H1 (cell line): ENCODE measurements around the gene RASAL1.

ENCODE experiments used
- CEBPB ChIP-seq: IDR thresholded peaks from 2 replicates; pipeline ENCODE4 v1.6.1; 2012; ENCODE audit warnings: low read depth, low read length
- CHD1 ChIP-seq: IDR thresholded peaks from 2 replicates; pipeline ENCODE4 v1.6.1; 2012; ENCODE audit warnings: low read depth, low read length, improper control_type of control experiment
- CTCF ChIP-seq, 3 experiments: IDR thresholded peaks; 1 replicate in 2 of 3; 2 replicates in 1 of 3; pipeline versions ENCODE4 v1.5.1 to v1.6.1; 2011; ENCODE audit warnings: low read length in 3 of 3, mild to moderate bottlenecking in 3 of 3, inconsistent platforms in 2 of 3, low read depth in 1 of 3, moderate library complexity in 1 of 3; ENCODE audit not compliant: insufficient read depth in 1 of 3; ENCODE audit errors: control extremely low read depth in 1 of 3
- EP300 ChIP-seq, 2 experiments: IDR thresholded peaks; 1 replicate in 1 of 2; 2 replicates in 1 of 2; pipeline ENCODE4 v1.6.1; 2011 to 2012; ENCODE audit warnings: low read depth in 2 of 2, low read length in 2 of 2, mild to moderate bottlenecking in 2 of 2, borderline replicate concordance in 1 of 2, inconsistent platforms in 1 of 2, moderate library complexity in 1 of 2
- EZH2 ChIP-seq: fragments of 200-600 bp; sonication (generic); IDR thresholded peaks from 2 replicates; pipeline ENCODE4 v1.7.1; 2012; ENCODE audit warnings: low read depth, mild to moderate bottlenecking, moderate library complexity, low read length, inconsistent platforms; ENCODE audit not compliant: severe bottlenecking
- POLR2AphosphoS5 ChIP-seq: IDR thresholded peaks from 2 replicates; pipeline ENCODE4 v1.6.1; 2011; ENCODE audit warnings: low read depth, low read length
- POU5F1 ChIP-seq: IDR thresholded peaks from 2 replicates; pipeline ENCODE4 v1.6.1; 2011; ENCODE audit warnings: low read depth, mild to moderate bottlenecking, low read length, moderate library complexity
- RAD21 ChIP-seq, 2 experiments: IDR thresholded peaks in 1 of 2; conservative IDR thresholded peaks in 1 of 2; 2 replicates each; pipeline ENCODE4 v1.6.1; 2011; ENCODE audit warnings: low read depth in 2 of 2, low read length in 2 of 2, improper control_type of control experiment in 1 of 2, inconsistent platforms in 1 of 2, mild to moderate bottlenecking in 1 of 2, moderate library complexity in 1 of 2
- RXRA ChIP-seq: IDR thresholded peaks from 2 replicates; pipeline ENCODE4 v1.6.1; 2011; ENCODE audit warnings: low read depth, mild to moderate bottlenecking, low read length, moderate library complexity; ENCODE audit not compliant: insufficient read depth
- SIN3A ChIP-seq, 2 experiments: IDR thresholded peaks in 1 of 2; conservative IDR thresholded peaks in 1 of 2; 2 replicates each; pipeline ENCODE4 v1.6.1; 2011 to 2012; ENCODE audit warnings: low read length in 2 of 2, improper control_type of control experiment in 1 of 2, low read depth in 1 of 2, mild to moderate bottlenecking in 1 of 2
- YY1 ChIP-seq: IDR thresholded peaks from 2 replicates; pipeline ENCODE4 v1.6.1; 2011; ENCODE audit warnings: low read depth, mild to moderate bottlenecking, low read length

- no peak for TF ChIP-seq RAD21 (IDR thresholded peaks at IDR 0.05 in 1 of 2, conservative IDR thresholded peaks at IDR 0.05 in 1 of 2; ENCODE audit: low read depth in 2 of 2, low read length in 2 of 2)
- TF ChIP-seq YY1 = no peak
- TF ChIP-seq CHD1 = no peak
- TF ChIP-seq POLR2AphosphoS5 = no peak
- no peak for TF ChIP-seq POU5F1
- TF ChIP-seq RXRA = no peak
- no peak for TF ChIP-seq CTCF (IDR thresholded peaks at IDR 0.05; ENCODE audit: control extremely low read depth in 1 of 3, insufficient read depth in 1 of 3, low read depth in 1 of 3, low read length in 3 of 3)
- TF ChIP-seq SIN3A (conservative IDR thresholded peaks at IDR 0.05 in 1 of 2, IDR thresholded peaks at IDR 0.05 in 1 of 2; ENCODE audit: low read depth in 1 of 2, low read length in 2 of 2) = no peak
- no peak for TF ChIP-seq CEBPB
- TF ChIP-seq EZH2 = no peak
- TF ChIP-seq EP300 (IDR thresholded peaks at IDR 0.05; ENCODE audit: borderline replicate concordance in 1 of 2, low read depth in 2 of 2, low read length in 2 of 2) = no peak
Observed at GRCh38 chr12:113163030-113163360, 27.4 kb upstream of the RASAL1 start.
